Stomach (tissue), 4 donors: ENCODE data around the gene FA2H.

Experiments
- CTCF ChIP-seq, 7 experiments: fragments of 450-650 bp in 4 of 7; fragments of 200-600 bp in 3 of 7; sonication (generic) in 3 of 7; IDR thresholded peaks; one replicate each; pipeline ENCODE4 v1.5.1; 2016 to 2019; ENCODE audit warnings: antibody characterized with exemption in 7 of 7, control low read depth in 2 of 7, mild to moderate bottlenecking in 1 of 7
- EP300 ChIP-seq: sonication (generic); formaldehyde crosslinking; IDR thresholded peaks from one replicate; pipeline ENCODE4 v1.6.1; 2017; ENCODE audit warnings: antibody characterized with exemption
- POLR2A ChIP-seq, 4 donors: fragments of 450-650 bp; IDR thresholded peaks; one replicate each; pipeline ENCODE4 v1.6.1; 2016; ENCODE audit warnings: antibody characterized with exemption in 4 of 4, control low read depth in 2 of 4, mild to moderate bottlenecking in 1 of 4, moderate library complexity in 1 of 4
- POLR2AphosphoS5 ChIP-seq, 3 donors: sonication (generic); formaldehyde crosslinking; IDR thresholded peaks; one replicate each; pipeline ENCODE4 v1.6.1; 2016; ENCODE audit warnings: antibody characterized with exemption in 3 of 3

GRCh38 chr16:74682556-74682955 is 92.1 kb downstream of the FA2H start:
- TF ChIP-seq CTCF (IDR thresholded peaks at IDR 0.05) (no peak), POLR2AphosphoS5 (IDR thresholded peaks at IDR 0.05) (no peak), POLR2A (IDR thresholded peaks at IDR 0.05) (no peak), EP300 (no peak)
